WTC11 (cell line): ENCODE measurements around the gene PPOX. TPM values are rescaled to one million over a fixed set of nuclear protein-coding genes. Genes with fewer than 3 reads are reported as not detected.

Experiments
- ATAC-seq: fragments of 200-7000 bp; cut with Tn5 transposase; 2 replicates; pipeline ENCODE4 v1.10.0; 2021; ENCODE audit warnings: mild to moderate bottlenecking, moderate library complexity
- CTCF ChIA-PET: fragments of 300-600 bp; sonication (Branson Sonifier 250); formaldehyde crosslinking; loops from one replicate; lab custom pipeline; 2021; ENCODE audit warnings: antibody characterized with exemption; lab: Charles Lee
- POLR2A ChIA-PET: fragments of 350-600 bp; sonication (Branson Sonifier 250); formaldehyde crosslinking; loops from one replicate; lab custom pipeline; 2021; ENCODE audit warnings: antibody characterized with exemption; lab: Charles Lee
- DNase-seq: peaks from one replicate; pipeline ENCODE4 v3.0.0; 2021; ENCODE audit warnings: low spot score
- H3K27ac Mint-ChIP-seq: 2 replicates; pipeline ENCODE4 v1.8.0; 2021; ENCODE audit warnings: mixed read lengths
- H3K27me3 Mint-ChIP-seq: 2 replicates; pipeline ENCODE4 v1.8.0; 2021; ENCODE audit warnings: low read depth, mild to moderate bottlenecking, moderate library complexity, mixed read lengths
- H3K36me3 Mint-ChIP-seq: 2 replicates; pipeline ENCODE4 v1.8.0; 2021; ENCODE audit warnings: mixed read lengths
- H3K4me1 Mint-ChIP-seq: 2 replicates; pipeline ENCODE4 v1.8.0; 2022; ENCODE audit warnings: mixed read lengths
- H3K4me3 Mint-ChIP-seq: 2 replicates; pipeline ENCODE4 v1.8.0; 2021; ENCODE audit warnings: mild to moderate bottlenecking, moderate library complexity, mixed read lengths
- H3K9me3 Mint-ChIP-seq: 2 replicates; pipeline ENCODE4 v1.8.0; 2021; ENCODE audit warnings: mixed read lengths
- AFF4 ChIP-seq: sonication (generic); formaldehyde crosslinking; IDR thresholded peaks from 2 replicates; pipeline ENCODE4 v1.8.1; 2023; ENCODE audit warnings: mild to moderate bottlenecking, missing genetic modification reagents, borderline replicate concordance
- AR ChIP-seq: fragments of 250-450 bp; sonication (Bioruptor Pico); IDR thresholded peaks from 2 replicates; pipeline ENCODE4 v1.9.0; 2021; ENCODE audit warnings: mild to moderate bottlenecking
- FOXP4 ChIP-seq: sonication (generic); formaldehyde crosslinking; IDR thresholded peaks from 2 replicates; pipeline ENCODE4 v1.8.0; 2022; ENCODE audit warnings: mild to moderate bottlenecking, missing genetic modification reagents
- HMGXB4 ChIP-seq: sonication (generic); formaldehyde crosslinking; IDR thresholded peaks from 2 replicates; pipeline ENCODE4 v1.8.1; 2023; ENCODE audit warnings: mild to moderate bottlenecking, moderate library complexity, missing genetic modification reagents
- IRF1 ChIP-seq: sonication (generic); formaldehyde crosslinking; IDR thresholded peaks from 2 replicates; pipeline ENCODE4 v1.8.0; 2023; ENCODE audit warnings: missing genetic modification reagents
- NFYB ChIP-seq: sonication (generic); formaldehyde crosslinking; conservative IDR thresholded peaks from 2 replicates; pipeline ENCODE4 v1.8.0; 2022; ENCODE audit warnings: low read depth, missing genetic modification reagents
- PRDM15 ChIP-seq: sonication (generic); formaldehyde crosslinking; IDR thresholded peaks from 2 replicates; pipeline ENCODE4 v1.8.0; 2022; ENCODE audit warnings: missing genetic modification reagents
- RELA ChIP-seq: sonication (generic); formaldehyde crosslinking; IDR thresholded peaks from 2 replicates; pipeline ENCODE4 v1.8.1; 2022; ENCODE audit warnings: missing genetic modification reagents, mild to moderate bottlenecking, borderline replicate concordance
- TCF7 ChIP-seq: sonication (generic); formaldehyde crosslinking; IDR thresholded peaks from 2 replicates; pipeline ENCODE4 v1.8.0; 2022; ENCODE audit warnings: mild to moderate bottlenecking, low read depth, missing genetic modification reagents, moderate library complexity
- ZNF121 ChIP-seq: sonication (generic); formaldehyde crosslinking; IDR thresholded peaks from 2 replicates; pipeline ENCODE4 v1.8.0; 2023; ENCODE audit warnings: missing genetic modification reagents
- ZNF232 ChIP-seq: sonication (generic); formaldehyde crosslinking; IDR thresholded peaks from 2 replicates; pipeline ENCODE4 v1.8.0; 2022; ENCODE audit warnings: mild to moderate bottlenecking, missing genetic modification reagents
- ZNF512 ChIP-seq: sonication (generic); formaldehyde crosslinking; IDR thresholded peaks from 2 replicates; pipeline ENCODE4 v1.8.1; 2022; ENCODE audit warnings: missing genetic modification reagents, borderline replicate concordance
- ZSCAN18 ChIP-seq: fragments of 250-450 bp; sonication (Bioruptor Pico); IDR thresholded peaks from 2 replicates; pipeline ENCODE4 v2.1.2; 2022; ENCODE audit warnings: mild to moderate bottlenecking, moderate library complexity
- total RNA-seq: library from RNA; stranded (reverse); gene quantifications from 3 replicates; pipeline ENCODE4 v1.2.3, GENCODE V29; 2021

PPOX gene
- total RNA-seq, 1 experiment from 2014 or later, result 44.8 TPM

- TF ChIP-seq AFF4 (CRISPR knock-in tag), result no peak
- TF ChIP-seq FOXP4 (CRISPR knock-in tag), result no peak
- TF ChIP-seq, all 79 proteins: peak for 0
Measured at GRCh38 chr1:161206411-161207140, 40.4 kb downstream of the PPOX start (continued).

- Mint-ChIP-seq H3K9me3 (no peaks in the 10 kb centered on the region), H3K27ac (no peak overlapping the region), H3K4me3 (no peak overlapping the region), H3K36me3 (peaks cover 54% of the 10 kb centered on the region), H3K27me3 (no peaks in the 10 kb centered on the region; the same call in 1 of the 2 replicates), H3K4me1 (peaks cover 18% of the 10 kb centered on the region)
- no peak for ATAC-seq
- no peak for DNase-seq
- ChIA-PET POLR2A (interaction anchor here (1.1 kb wide), 1 partner anchor 18 kb away, joined by 5 read pairs; the partner anchor contains the start of gene TOMM40L), CTCF (interaction anchor here (0.7 to 1.6 kb wide), 4 partner anchors 9 to 99 kb away, joined by 3 to 5 read pairs (median 4); partner anchors contain the start of genes PCP4L1 and TOMM40L)
- TF ChIP-seq ZNF512 (no peak), NFYB (CRISPR knock-in tag) (no peak), AR (CRISPR knock-in tag) (no peak), IRF1 (CRISPR knock-in tag) (no peak), TCF7 (CRISPR knock-in tag) (no peak), ZNF121 (CRISPR knock-in tag) (no peak), PRDM15 (no peak), RELA (CRISPR knock-in tag) (no peak), HMGXB4 (no peak), ZSCAN18 (CRISPR knock-in tag) (no peak), ZNF232 (no peak)
Measured at GRCh38 chr1:161207173-161207572, 40.9 kb downstream of the PPOX start.
